Measurements from ENCODE around the gene KRT26. TPM values are rescaled to one million over a fixed set of nuclear protein-coding genes. Genes with fewer than 3 reads are reported as not detected.

Gene KRT26
- total RNA-seq, 1 experiment from 2014 or later = not detected

- Histone ChIP-seq H2BK20ac (ENCODE audit: low read depth, low read length, poor library complexity, severe bottlenecking) (no peak overlapping the region), H2BK15ac (ENCODE audit: low read depth, low read length) (no peak overlapping the region), H3T11ph (ENCODE audit: low read length) (no peak overlapping the region), H3K4me2 (ENCODE audit: insufficient read depth, insufficient read length, low read length) (no peak overlapping the region), H2BK5ac (ENCODE audit: insufficient read length, low read length) (no peak overlapping the region), H4K5ac (ENCODE audit: insufficient read length, low read depth, low read length) (no peak overlapping the region), H2BK120ac (ENCODE audit: low read depth, low read length, poor library complexity, severe bottlenecking) (no peak overlapping the region), H4K20me1 (ENCODE audit: control insufficient read depth, insufficient read depth, insufficient read length) (no peaks in the 10 kb centered on the region), H2BK12ac (ENCODE audit: insufficient read length, low read depth, low read length) (no peak overlapping the region), H3K23ac (ENCODE audit: insufficient read length, low read depth, low read length) (no peak overlapping the region), H3K79me1 (ENCODE audit: insufficient read depth, low read depth, low read length, poor library complexity, severe bottlenecking) (no peaks in the 10 kb centered on the region), H3K4me1 (ENCODE audit: insufficient read depth, low read length) (no peaks in the 10 kb centered on the region), H4K8ac (replicated peaks; ENCODE audit: insufficient read length, low read depth, low read length) (no peak overlapping the region), H3K56ac (ENCODE audit: insufficient read length, low read depth, low read length) (no peak overlapping the region), H3K23me2 (ENCODE audit: insufficient read length, low read depth, low read length, poor library complexity, severe bottlenecking) (no peaks in the 10 kb centered on the region), H4K91ac (ENCODE audit: insufficient read length, low read depth, low read length) (no peak overlapping the region), H3K27me3 (ENCODE audit: insufficient read depth, low read length) (peaks cover 1% of the 10 kb centered on the region; the same call in 1 of the 2 replicates), H3K14ac (ENCODE audit: insufficient read depth, low read length) (no peak overlapping the region), H2AFZ (ENCODE audit: low read length) (no peak overlapping the region), H3K4ac (ENCODE audit: low read depth, low read length) (no peak overlapping the region), H3K79me2 (ENCODE audit: insufficient read depth, low read length) (no peaks in the 10 kb centered on the region), H3K18ac (ENCODE audit: insufficient read length, low read depth, low read length) (no peak overlapping the region), H2AK5ac (ENCODE audit: insufficient read length, low read length) (no peak overlapping the region), H3K9ac (ENCODE audit: extremely low read depth, insufficient read length, low read length) (no peak overlapping the region), H3K9me3 (ENCODE audit: control insufficient read depth, low read depth, low read length) (no peaks in the 10 kb centered on the region), H3K27ac (ENCODE audit: insufficient read length, low read depth, low read length) (no peak overlapping the region)
- Mint-ChIP-seq H3K27ac (no peak overlapping the region), H3K27me3 (ENCODE audit: low read depth) (peaks cover 98% of the 10 kb centered on the region), H3K36me3 (ENCODE audit: insufficient read depth in 1 of 3, low read depth in 3 of 3) (no peaks in the 10 kb centered on the region), H3K9me3 (peaks cover 0 to 4% of the 10 kb centered on the region in 2 experiments; a peak in 2 of 5 replicates), H3K4me3 (no peak overlapping the region), H3K4me1 (no peaks in the 10 kb centered on the region)
- TF ChIP-seq CTCF (conservative IDR thresholded peaks at IDR 0.05) = no peak
- no CpG with 5 or more reads among the region's 2 CpGs for WGBS (ENCODE audit: extremely low coverage, insufficient read length, low lambda C conversion rate)
- no peak for DNase-seq
These were observed 37.9 kb upstream of the KRT26 start for GRCh38 chr17:40809721-40810421.
